ENCODE results near the gene TXNL4A.
"Not testable (repeated sequence)": the region's sequence is repeated elsewhere in the genome, so short reads cannot be mapped to it uniquely, and the experiment has no call there.

TXNL4A gene

GRCh38 chr18:80029690-80030089 lies 41.3 kb upstream of the TXNL4A start:
- no peak for TF ChIP-seq CTCF (IDR thresholded peaks at IDR 0.05; ENCODE audit: low read depth, low read length, missing control alignments)
- DNase-seq (ENCODE audit: extremely low read depth, low read depth), result no peak
- no peak overlapping the region for H3K4me3 ChIP-seq (replicated peaks; ENCODE audit: low read depth, low read length)

GRCh38 chr18:80027719-80028118 lies 39.4 kb upstream of the TXNL4A start:
- not testable (repeated sequence) for DNase-seq (ENCODE audit: extremely low read depth, low read depth); H3K4me3 ChIP-seq (replicated peaks; ENCODE audit: low read depth, low read length)

- no peak overlapping the region for H3K4me3 ChIP-seq (replicated peaks; ENCODE audit: low read depth, low read length)
- no peak for TF ChIP-seq CTCF (IDR thresholded peaks at IDR 0.05; ENCODE audit: low read depth, low read length, missing control alignments)
- DNase-seq (ENCODE audit: extremely low read depth, low read depth), result no peak
Observed at GRCh38 chr18:80026363-80026762, 38.0 kb upstream of the TXNL4A start.

- DNase-seq (ENCODE audit: extremely low read depth, low read depth), result no peak
- TF ChIP-seq CTCF (IDR thresholded peaks at IDR 0.05; ENCODE audit: low read depth, low read length, missing control alignments), result peak; percentile 45
Observed at GRCh38 chr18:80023173-80023572, 34.8 kb upstream of the TXNL4A start.

GRCh38 chr18:80022613-80023012 lies 34.2 kb upstream of the TXNL4A start:
- DNase-seq (ENCODE audit: extremely low read depth, low read depth), result no peak
- H3K4me3 ChIP-seq (replicated peaks; ENCODE audit: low read depth, low read length), result no peak overlapping the region
- TF ChIP-seq CTCF (IDR thresholded peaks at IDR 0.05; ENCODE audit: low read depth, low read length, missing control alignments), result no peak

More at GRCh38 chr18:80023173-80023572, 34.8 kb upstream of the TXNL4A start:
- H3K4me3 ChIP-seq (replicated peaks; ENCODE audit: low read depth, low read length), result no peak overlapping the region

- no peak overlapping the region for H3K4me3 ChIP-seq (replicated peaks; ENCODE audit: low read depth, low read length)
- TF ChIP-seq CTCF (IDR thresholded peaks at IDR 0.05; ENCODE audit: low read depth, low read length, missing control alignments), result no peak
- DNase-seq (ENCODE audit: extremely low read depth, low read depth), result no peak
Observed at GRCh38 chr18:80012714-80013113, 24.4 kb upstream of the TXNL4A start.

GRCh38 chr18:80011496-80012137 lies 23.3 kb upstream of the TXNL4A start:
- H3K4me3 ChIP-seq (replicated peaks; ENCODE audit: low read depth, low read length); DNase-seq (ENCODE audit: extremely low read depth, low read depth): not testable (repeated sequence)

- TF ChIP-seq CTCF (IDR thresholded peaks at IDR 0.05; ENCODE audit: low read depth, low read length, missing control alignments), result no peak
- H3K4me3 ChIP-seq (replicated peaks; ENCODE audit: low read depth, low read length), result no peak overlapping the region
- no peak for DNase-seq (ENCODE audit: extremely low read depth, low read depth)
Observed at GRCh38 chr18:80010551-80010906, 22.2 kb upstream of the TXNL4A start.
